Ovary (tissue), 9 donors: Measurements from ENCODE around the gene PHACTR3. TPM values are rescaled to one million over a fixed set of nuclear protein-coding genes. Genes with fewer than 3 reads are reported as not detected.

Experiments
- DNase-seq, 5 donors: peaks; one replicate each; pipeline ENCODE4 v3.0.0-alpha.2; 2019 to 2020
- H3K27ac ChIP-seq, 2 donors: fragments of 200-600 bp; one replicate each; pipeline versions ENCODE4 v1.5.1 to v1.8.0; 2019 to 2022
- H3K27me3 ChIP-seq: fragments of 200-600 bp; one replicate; pipeline ENCODE4 v1.8.0; 2022
- H3K36me3 ChIP-seq: fragments of 200-600 bp; sonication (generic); one replicate; pipeline ENCODE4 v1.5.1; 2019
- H3K4me1 ChIP-seq: one replicate; pipeline ENCODE4 v1.8.1; 2013; ENCODE audit warnings: mild to moderate bottlenecking, moderate library complexity; ENCODE audit not compliant: insufficient read depth
- H3K4me3 ChIP-seq: fragments of 200-600 bp; sonication (generic); one replicate; pipeline ENCODE4 v1.5.1; 2017
- H3K9me3 ChIP-seq, 2 donors: fragments of 200-600 bp in 1 of 2; sonication (generic) in 1 of 2; one replicate each; pipeline versions ENCODE4 v1.5.1 to v1.8.1; 2013 to 2019; ENCODE audit warnings: mild to moderate bottlenecking in 1 of 2, moderate library complexity in 1 of 2
- CTCF ChIP-seq, 3 donors: fragments of 450-650 bp in 2 of 3; fragments of 200-600 bp in 1 of 3; IDR thresholded peaks; one replicate each; pipeline versions ENCODE4 v1.5.1 to v1.8.0; 2016 to 2022; ENCODE audit warnings: antibody characterized with exemption in 3 of 3, mild to moderate bottlenecking in 1 of 3
- EP300 ChIP-seq: sonication (generic); formaldehyde crosslinking; IDR thresholded peaks from one replicate; pipeline ENCODE4 v1.6.1; 2017; ENCODE audit warnings: antibody characterized with exemption
- POLR2A ChIP-seq: fragments of 450-650 bp; IDR thresholded peaks from one replicate; pipeline ENCODE4 v1.6.1; 2017; ENCODE audit warnings: antibody characterized with exemption, mild to moderate bottlenecking, moderate library complexity
- WGBS, 3 donors: extraction: QIAGEN DNeasy Blood & Tissue Kit in 1 of 3; methylation state at CpG; one replicate each; pipeline versions ENCODE4 v1.1.5 to v1.1.7; 2013 to 2017; 5-methylcytosine and 5-hydroxymethylcytosine counted together
- intact Hi-C, 4 donors: fragments of 100-400 bp; cut with DNase I; formaldehyde crosslinking; loops; one replicate each; pipeline versions ENCODE4 v1.11.0 to v1.15.1; 2022 to 2023
- polyA plus RNA-seq, 2 donors: library from polyadenylated mRNA; stranded (reverse); fragments of 200-250 nt in 1 of 2; fragments of 350-450 nt in 1 of 2; fragmentation: Illumina TruSeq in 1 of 2; extraction: RNeasy Lipid Tissue Mini Kit (QIAGEN cat#74804) in 1 of 2; gene quantifications; one replicate each; pipeline ENCODE4 v1.2.3, GENCODE V29; 2013 to 2014
- total RNA-seq, 7 donors: library from RNA; depleted of rRNA in 2 of 7; stranded (reverse); fragments of >200 nt in 2 of 7; fragmentation: NEBNext Ultra II Directional in 3 of 7; extraction: Animal tissue kit (Norgen Biotek cat#: 25700) in 3 of 7; gene quantifications; one replicate each; pipeline versions ENCODE4 v1.1.0 to v1.2.4, GENCODE V29; 2016 to 2023
- donor health status: DM: no; HTN: no; CAD: no; lungs with moderate emphysema.
- donor health status: DM: no; HTN: no; CAD: no.
- donor health status: Bipolar disorder and iron deficiency.
- donor health status: DM: yes; HTN: yes; CAD: no.
- donor health status: DM: no; HTN: no; CAD: no.
- donor health status: DM: yes; HTN: yes; CAD: no.

PHACTR3 gene
- total and polyA plus RNA-seq, 9 donors: 5.7 to 19.0 (median 9.1) TPM

- no peak overlapping the region for H3K4me3 ChIP-seq
- no peak for TF ChIP-seq POLR2A
- TF ChIP-seq EP300: no peak
- no peak for TF ChIP-seq CTCF (IDR thresholded peaks at IDR 0.05)
- no peaks in the 10 kb centered on the region for H3K4me1 ChIP-seq
- H3K27me3 ChIP-seq: no peaks in the 10 kb centered on the region
- no peak overlapping the region for H3K27ac ChIP-seq
- DNase-seq: peak in 1 of 5 donors; percentile 8
- intact Hi-C loops: no loop called here
- H3K9me3 ChIP-seq: no peaks in the 10 kb centered on the region
- 69 to 88% (median 84%) methylated on average over 4 of the region's 4 CpGs for WGBS, 3 donors
- no peaks in the 10 kb centered on the region for H3K36me3 ChIP-seq
Measured at GRCh38 chr20:59775687-59776055, 171.3 kb downstream of the PHACTR3 start.

GRCh38 chr20:59776059-59776603 is 171.8 kb downstream of the PHACTR3 start:
- H3K4me1 ChIP-seq: no peaks in the 10 kb centered on the region
- H3K9me3 ChIP-seq: no peaks in the 10 kb centered on the region
- peak in 1 of 5 donors; percentile 11 for DNase-seq
- H3K27me3 ChIP-seq: no peaks in the 10 kb centered on the region
- no peak overlapping the region for H3K4me3 ChIP-seq
- H3K36me3 ChIP-seq: no peaks in the 10 kb centered on the region
- H3K27ac ChIP-seq: no peak overlapping the region
- 57 to 71% (median 60%) methylated on average over 8 of the region's 8 CpGs for WGBS, 3 donors
- intact Hi-C loops: no loop called here
- TF ChIP-seq CTCF (IDR thresholded peaks at IDR 0.05) (no peak), EP300 (no peak), POLR2A (no peak)

GRCh38 chr20:59776626-59777330 is 172.4 kb downstream of the PHACTR3 start:
- H3K4me1 ChIP-seq: no peaks in the 10 kb centered on the region
- H3K9me3 ChIP-seq: no peaks in the 10 kb centered on the region
- TF ChIP-seq CTCF (IDR thresholded peaks at IDR 0.05): no peak
- no peak for TF ChIP-seq POLR2A
- TF ChIP-seq EP300: no peak
- H3K27me3 ChIP-seq: no peaks in the 10 kb centered on the region
- no peak overlapping the region for H3K27ac ChIP-seq
- H3K36me3 ChIP-seq: no peaks in the 10 kb centered on the region
- intact Hi-C loops: no loop called here
- WGBS, 3 donors: 85 to 91% (median 87%) methylated on average over 13 of the region's 13 CpGs
- no peak overlapping the region for H3K4me3 ChIP-seq
- no peak for DNase-seq

- no peaks in the 10 kb centered on the region for H3K4me1 ChIP-seq
- H3K4me3 ChIP-seq: no peak overlapping the region
- H3K9me3 ChIP-seq: no peaks in the 10 kb centered on the region
- TF ChIP-seq EP300 (no peak), POLR2A (no peak), CTCF (IDR thresholded peaks at IDR 0.05) (no peak)
- WGBS, 3 donors: 85 to 92% (median 90%) methylated on average over 3 of the region's 3 CpGs
- no peaks in the 10 kb centered on the region for H3K27me3 ChIP-seq
- DNase-seq: no peak
- intact Hi-C loops: no loop called here
- no peaks in the 10 kb centered on the region for H3K36me3 ChIP-seq
- H3K27ac ChIP-seq: no peak overlapping the region
Measured at GRCh38 chr20:59777331-59777725, 173.0 kb downstream of the PHACTR3 start.
